ENCODE results near the gene BARHL1.

Gene BARHL1

GRCh38 chr9:132626285-132626684, 43.9 kb downstream of the BARHL1 start:
- no peak for DNase-seq

- no peak for DNase-seq
Observed at GRCh38 chr9:132627106-132627505, 44.7 kb downstream of the BARHL1 start.

- no peak for DNase-seq
Observed at GRCh38 chr9:132627594-132627993, 45.2 kb downstream of the BARHL1 start.

- DNase-seq, result no peak
Observed at GRCh38 chr9:132628746-132629145, 46.3 kb downstream of the BARHL1 start.

- DNase-seq, result no peak
Observed at GRCh38 chr9:132630116-132630515, 47.7 kb downstream of the BARHL1 start.

DNA sequence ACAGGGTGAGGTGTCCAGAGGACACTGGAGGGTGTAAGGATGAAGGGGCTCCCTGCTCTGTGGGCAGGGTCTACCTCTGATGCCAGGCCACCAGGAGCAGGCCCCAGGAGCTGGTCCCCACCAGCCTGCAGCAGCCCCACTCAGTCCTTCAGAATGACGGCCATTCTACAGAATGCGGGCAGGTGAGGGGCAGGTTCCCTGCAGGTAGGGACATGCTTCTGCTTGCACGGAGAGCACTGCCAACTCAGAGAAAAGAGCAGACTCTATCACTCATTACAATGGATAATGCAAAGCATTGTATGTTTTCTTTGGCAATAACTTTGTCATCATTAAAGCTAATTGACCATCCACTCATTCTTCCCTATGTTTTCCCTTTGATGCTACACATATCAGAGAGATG, 48.4 kb downstream of the BARHL1 start:
- DNase-seq, result no peak

DNA sequence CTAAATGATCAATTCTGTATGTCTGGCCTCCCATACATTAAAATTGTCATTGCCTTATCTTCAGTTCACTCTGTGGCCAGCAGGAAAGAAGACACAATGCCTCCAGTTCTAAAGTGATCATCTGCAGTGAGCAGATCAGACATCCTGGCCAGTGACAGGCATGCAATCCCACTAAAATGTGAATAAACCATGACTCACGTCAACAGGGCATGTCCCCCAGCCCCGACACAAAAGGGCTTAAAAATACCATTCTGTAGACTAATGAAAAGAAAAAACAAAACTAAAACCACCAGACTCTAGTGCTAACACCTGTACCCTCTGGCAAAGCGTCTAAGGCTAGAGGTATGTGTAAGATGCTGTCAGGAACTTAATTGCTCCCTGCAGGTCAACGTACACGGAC, 48.9 kb downstream of the BARHL1 start:
- DNase-seq, result no peak

- DNase-seq, result no peak
Observed at GRCh38 chr9:132631685-132632084, 49.3 kb downstream of the BARHL1 start.

DNA sequence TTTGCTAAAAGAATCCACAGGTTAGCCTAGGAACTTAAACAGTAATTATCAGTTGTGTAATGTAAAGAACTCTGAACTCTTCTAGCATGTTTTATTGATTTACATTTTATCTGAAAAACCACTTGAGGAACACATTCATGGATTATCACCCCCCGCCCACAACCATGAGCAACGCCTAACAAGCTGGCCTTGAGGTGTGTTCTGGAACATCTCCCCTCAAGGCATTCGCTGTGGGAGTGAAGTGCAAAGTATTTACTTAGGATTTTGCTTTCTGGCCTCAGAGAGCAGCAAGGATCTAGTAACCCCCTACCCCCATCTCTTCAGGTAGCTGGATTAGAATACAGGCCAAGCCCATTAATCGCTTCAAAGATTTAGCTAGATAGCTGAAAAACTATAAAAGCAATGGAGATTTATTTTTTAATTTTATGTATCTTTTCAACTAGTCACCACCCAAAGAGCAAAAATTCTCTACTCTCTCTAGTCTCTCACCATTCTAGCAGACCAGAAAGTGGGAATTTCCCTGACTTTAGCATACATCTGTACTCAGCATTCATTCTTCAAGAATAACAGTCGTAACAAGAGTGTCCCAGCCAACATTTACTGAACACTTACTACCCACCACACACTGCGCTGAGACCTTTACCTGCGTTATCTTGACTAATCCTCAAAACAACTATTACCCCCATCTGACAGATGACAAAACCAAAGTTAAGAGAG, 50.2 kb downstream of the BARHL1 start:
- no peak for DNase-seq

GRCh38 chr9:132634327-132634726, 51.9 kb downstream of the BARHL1 start:
- no peak for DNase-seq

DNA sequence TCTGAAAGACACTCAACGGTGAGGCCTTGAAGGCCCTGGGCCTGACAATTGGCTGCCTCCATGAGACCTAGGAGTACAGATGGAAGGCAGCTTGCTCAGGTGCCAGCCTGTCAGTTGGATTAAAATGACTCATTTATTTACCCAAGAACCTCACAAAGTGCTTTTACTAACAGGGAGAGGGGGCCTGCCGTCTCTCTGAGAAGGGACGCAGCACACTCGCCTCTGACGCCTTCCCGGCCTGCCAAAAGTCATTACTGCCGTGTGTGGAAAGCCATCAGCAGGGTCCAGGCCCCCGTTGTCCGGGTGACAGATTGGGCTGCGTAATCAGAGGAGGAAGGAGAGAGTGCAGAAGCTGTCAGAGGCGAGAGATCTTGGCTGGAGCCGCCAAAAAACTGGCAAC, 54.9 kb downstream of the BARHL1 start:
- DNase-seq, result no peak

DNA sequence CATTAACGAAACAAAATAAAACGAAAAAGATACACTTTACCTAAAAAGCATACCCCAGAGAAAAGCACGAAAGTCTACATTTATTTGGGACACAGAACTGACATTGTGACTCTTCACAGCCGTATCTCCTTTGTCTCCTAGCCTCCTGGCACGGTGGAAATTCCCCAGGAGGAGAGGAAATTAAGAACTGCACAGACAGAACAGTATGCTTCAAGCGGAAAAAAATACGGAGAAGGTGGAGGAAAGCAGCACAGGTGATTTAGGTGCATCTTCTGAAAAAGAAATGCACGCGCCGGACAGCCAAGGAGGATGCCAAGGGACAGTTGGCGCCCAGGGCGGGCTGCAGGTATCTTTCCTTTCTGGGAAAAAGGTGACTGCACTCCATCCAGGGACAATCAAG, 55.4 kb downstream of the BARHL1 start:
- no peak for DNase-seq

GRCh38 chr9:132638240-132638639, 55.8 kb downstream of the BARHL1 start:
- DNase-seq, result no peak

GRCh38 chr9:132639322-132639721, 56.9 kb downstream of the BARHL1 start:
- no peak for DNase-seq

Measured in right forelimb (tissue), 1 donor.